ENCODE results near the gene IL17RD.

Gene IL17RD

DNA sequence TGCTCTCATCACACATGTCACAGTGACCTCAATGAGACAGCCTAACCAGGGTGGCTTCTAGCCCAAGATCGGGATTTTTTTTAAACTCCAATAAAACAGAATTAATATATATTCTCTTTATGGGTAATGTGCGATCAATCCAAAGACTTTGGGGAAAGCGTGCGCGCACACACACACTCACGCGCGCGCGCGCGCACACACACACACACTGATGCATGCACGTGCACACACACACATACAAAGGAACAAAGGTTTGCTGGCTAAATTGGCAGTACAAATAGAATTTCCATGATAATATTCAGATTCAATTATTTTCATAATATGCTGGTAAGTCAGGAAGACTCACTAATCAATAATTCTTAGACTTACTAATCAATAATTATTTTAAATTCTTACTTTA is 19.3 kb downstream of the IL17RD start:
- DNase-seq (ENCODE audit: low read depth): no peak
- TF ChIP-seq, protein P1, sequence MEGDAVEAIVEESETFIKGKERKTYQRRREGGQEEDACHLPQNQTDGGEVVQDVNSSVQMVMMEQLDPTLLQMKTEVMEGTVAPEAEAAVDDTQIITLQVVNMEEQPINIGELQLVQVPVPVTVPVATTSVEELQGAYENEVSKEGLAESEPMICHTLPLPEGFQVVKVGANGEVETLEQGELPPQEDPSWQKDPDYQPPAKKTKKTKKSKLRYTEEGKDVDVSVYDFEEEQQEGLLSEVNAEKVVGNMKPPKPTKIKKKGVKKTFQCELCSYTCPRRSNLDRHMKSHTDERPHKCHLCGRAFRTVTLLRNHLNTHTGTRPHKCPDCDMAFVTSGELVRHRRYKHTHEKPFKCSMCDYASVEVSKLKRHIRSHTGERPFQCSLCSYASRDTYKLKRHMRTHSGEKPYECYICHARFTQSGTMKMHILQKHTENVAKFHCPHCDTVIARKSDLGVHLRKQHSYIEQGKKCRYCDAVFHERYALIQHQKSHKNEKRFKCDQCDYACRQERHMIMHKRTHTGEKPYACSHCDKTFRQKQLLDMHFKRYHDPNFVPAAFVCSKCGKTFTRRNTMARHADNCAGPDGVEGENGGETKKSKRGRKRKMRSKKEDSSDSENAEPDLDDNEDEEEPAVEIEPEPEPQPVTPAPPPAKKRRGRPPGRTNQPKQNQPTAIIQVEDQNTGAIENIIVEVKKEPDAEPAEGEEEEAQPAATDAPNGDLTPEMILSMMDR (IDR thresholded peaks at IDR 0.05; ENCODE audit: control insufficient read depth, insufficient read depth, low read depth, low read length, missing control alignments): no peak
- H3K4me3 ChIP-seq (ENCODE audit: control insufficient read depth, low read depth, low read length): no peak overlapping the region

DNA sequence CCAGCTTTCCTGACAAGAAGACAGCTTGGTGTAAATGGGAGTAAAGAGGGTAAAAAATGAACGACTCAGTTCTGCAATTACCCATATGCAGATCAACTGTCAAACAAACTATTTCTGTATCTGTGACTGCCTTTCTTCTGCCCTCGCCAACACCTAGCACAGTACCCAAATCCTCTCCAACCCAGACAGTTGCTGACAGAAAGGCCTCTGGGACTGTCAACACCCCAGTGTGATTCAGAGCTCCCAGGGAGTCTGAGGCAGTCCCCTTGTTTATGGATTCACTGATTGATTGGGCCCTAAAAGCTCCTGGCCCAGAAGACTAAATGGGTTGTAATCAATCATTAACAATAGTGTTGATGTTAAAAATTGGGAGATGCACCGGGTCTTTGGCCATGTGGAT is 20.2 kb downstream of the IL17RD start:
- TF ChIP-seq, protein P1 (IDR thresholded peaks at IDR 0.05; ENCODE audit: control insufficient read depth, insufficient read depth, low read depth, low read length, missing control alignments): no peak
- H3K4me3 ChIP-seq (ENCODE audit: control insufficient read depth, low read depth, low read length): no peak overlapping the region
- DNase-seq (ENCODE audit: low read depth): no peak

DNA sequence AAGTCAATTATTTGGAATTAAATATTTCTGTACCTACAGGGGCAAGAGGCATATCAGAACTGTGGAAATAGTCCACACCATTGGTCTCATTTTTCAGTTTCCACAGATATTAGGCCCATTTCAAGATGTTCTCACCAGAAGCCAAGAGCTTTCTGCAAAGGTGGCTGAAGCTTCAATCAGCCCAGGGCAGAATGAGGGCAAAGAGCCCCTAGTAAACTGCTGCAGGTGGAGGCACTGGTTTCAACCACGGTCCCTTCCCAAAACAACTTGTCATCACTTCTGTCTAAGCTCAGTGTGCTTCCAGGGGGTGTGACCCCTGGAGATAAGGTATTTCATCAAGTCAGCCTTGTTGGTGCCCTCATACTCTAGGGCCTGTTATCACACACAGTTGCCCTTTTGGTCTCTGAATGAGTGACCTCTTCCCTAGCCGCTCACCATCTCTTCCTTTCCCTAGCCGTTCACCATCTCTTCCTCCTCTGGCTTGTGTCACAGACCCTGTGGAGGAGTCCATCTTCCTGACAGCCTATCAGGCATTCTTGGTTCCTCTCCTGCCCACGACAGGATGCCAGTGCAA is 21.2 kb downstream of the IL17RD start:
- TF ChIP-seq, protein P1 (IDR thresholded peaks at IDR 0.05; ENCODE audit: control insufficient read depth, insufficient read depth, low read depth, low read length, missing control alignments): no peak
- no peak overlapping the region for H3K4me3 ChIP-seq (ENCODE audit: control insufficient read depth, low read depth, low read length)
- no peak for DNase-seq (ENCODE audit: low read depth)

- no peak for DNase-seq (ENCODE audit: low read depth)
These were observed 22.8 kb downstream of the IL17RD start for GRCh38 chr3:57142411-57142723.

DNA sequence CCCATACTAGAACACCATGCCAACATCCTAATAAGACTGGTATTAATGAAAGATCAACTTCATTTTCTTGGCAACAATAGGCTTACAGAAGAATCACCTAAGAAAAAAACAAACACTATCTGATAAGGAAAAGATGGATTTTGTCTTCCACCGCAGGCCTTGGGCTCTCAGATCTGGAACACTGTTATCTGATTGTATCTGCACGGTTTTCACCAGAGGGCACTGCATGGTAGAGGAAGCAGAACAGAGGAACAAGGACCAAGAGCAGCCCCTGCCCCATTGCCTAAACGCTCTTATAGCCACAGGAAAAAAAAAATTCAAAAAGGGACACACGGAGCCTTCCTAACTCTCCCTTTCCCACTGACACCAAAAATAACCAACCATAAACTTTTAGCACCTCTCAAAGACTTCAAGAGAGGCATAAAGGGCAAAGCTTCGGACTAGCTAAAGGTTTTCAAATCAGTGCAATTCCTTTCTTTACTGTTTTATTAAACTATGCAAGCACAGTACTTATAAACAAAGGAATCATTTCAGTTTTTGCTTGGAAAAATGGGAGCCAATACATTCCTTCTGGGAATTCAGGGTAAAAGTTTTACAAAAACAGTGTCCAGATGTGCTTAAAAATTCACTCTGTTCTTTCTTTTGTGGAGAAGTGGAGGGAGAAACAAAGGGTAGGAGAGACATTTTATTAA is 23.3 kb downstream of the IL17RD start:
- TF ChIP-seq, protein P1 (IDR thresholded peaks at IDR 0.05; ENCODE audit: control insufficient read depth, insufficient read depth, low read depth, low read length, missing control alignments): no peak
- DNase-seq (ENCODE audit: low read depth): no peak
- no peak overlapping the region for H3K4me3 ChIP-seq (ENCODE audit: control insufficient read depth, low read depth, low read length)

More at GRCh38 chr3:57142411-57142723, 22.8 kb downstream of the IL17RD start:
- TF ChIP-seq, protein P1 (IDR thresholded peaks at IDR 0.05; ENCODE audit: control insufficient read depth, insufficient read depth, low read depth, low read length, missing control alignments): no peak
- H3K4me3 ChIP-seq (ENCODE audit: control insufficient read depth, low read depth, low read length): no peak overlapping the region

DNA sequence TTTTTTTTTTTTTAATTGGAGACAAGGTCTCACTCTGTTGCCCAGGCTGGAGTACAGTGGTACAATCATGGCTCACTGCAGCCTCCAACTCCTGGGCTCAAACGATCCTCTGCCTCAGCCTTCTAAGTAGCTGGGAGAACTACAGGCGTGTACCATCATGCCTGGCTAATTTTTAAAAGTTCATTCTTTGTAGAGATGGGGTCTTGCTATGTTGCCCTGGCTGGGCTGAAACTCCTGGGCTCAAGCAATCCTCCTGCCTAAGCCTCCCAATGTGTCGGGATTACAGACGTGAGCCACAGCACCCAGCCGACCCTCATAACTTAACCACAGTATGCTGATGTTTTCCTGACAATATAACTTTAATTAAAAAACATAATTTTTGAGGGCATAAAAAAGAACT is 24.3 kb downstream of the IL17RD start:
- DNase-seq (ENCODE audit: low read depth): no peak
- no peak overlapping the region for H3K4me3 ChIP-seq (ENCODE audit: control insufficient read depth, low read depth, low read length)
- TF ChIP-seq, protein P1 (IDR thresholded peaks at IDR 0.05; ENCODE audit: control insufficient read depth, insufficient read depth, low read depth, low read length, missing control alignments): no peak
